PC-3 (cell line): ENCODE results near the gene MTPN. TPM values are rescaled to one million over a fixed set of nuclear protein-coding genes. Genes with fewer than 3 reads are reported as not detected.
A peak's percentile ranks its signal among the peaks of the same experiment; 100 is the strongest.

Experiments
- ATAC-seq: fragments of 200-7000 bp; cut with Tn5 transposase; 2 replicates; pipeline ENCODE4 v1.9.1; 2020; ENCODE audit warnings: mild to moderate bottlenecking, moderate library complexity
- BruUV-seq: library from RNA; stranded (reverse); fragments of 400-500 nt; replicated peaks from 2 replicates; lab custom pipeline; 2021; lab: Mats Ljungman, UMichigan
- CTCF ChIA-PET: fragments of 300-600 bp; sonication (Branson Sonifier 250); formaldehyde crosslinking; loops from one replicate; lab custom pipeline; 2022; ENCODE audit warnings: antibody characterized with exemption; lab: Charles Lee
- POLR2A ChIA-PET: fragments of 300-600 bp; sonication (Branson Sonifier 250); formaldehyde crosslinking; loops from one replicate; lab custom pipeline; 2022; ENCODE audit warnings: antibody characterized with exemption; ENCODE audit not compliant: unreplicated experiment; lab: Charles Lee
- DNase-seq: peaks from one replicate; pipeline ENCODE4 v3.0.0-alpha.2; 2015
- H2AFZ ChIP-seq: fragments of 300-600 bp; sonication (generic); 2 replicates; pipeline ENCODE4 v1.6.0; 2016; ENCODE audit warnings: antibody characterized with exemption, low read length
- H3F3A ChIP-seq: fragments of 300-600 bp; sonication (generic); one replicate; pipeline ENCODE4 v1.6.0; 2017; ENCODE audit warnings: antibody characterized with exemption, low read length, control low read depth, mild to moderate bottlenecking; ENCODE audit not compliant: unreplicated experiment
- H3K27ac ChIP-seq: fragments of 300-600 bp; sonication (generic); 2 replicates; pipeline ENCODE4 v1.5.1; 2016; ENCODE audit warnings: mild to moderate bottlenecking, low read length
- H3K27me3 ChIP-seq: fragments of 300-600 bp; sonication (generic); 2 replicates; pipeline ENCODE4 v1.6.1; 2016; ENCODE audit warnings: low read length, mixed read lengths
- H3K36me3 ChIP-seq: fragments of 300-600 bp; sonication (generic); 2 replicates; pipeline ENCODE4 v1.6.1; 2016; ENCODE audit warnings: low read depth, mixed run types, low read length, mixed read lengths
- H3K4me1 ChIP-seq: fragments of 300-600 bp; sonication (generic); 2 replicates; pipeline ENCODE4 v1.5.1; 2016; ENCODE audit warnings: low read length; ENCODE audit not compliant: insufficient read depth
- H3K4me2 ChIP-seq: fragments of 300-600 bp; sonication (generic); 2 replicates; pipeline ENCODE4 v1.6.0; 2016; ENCODE audit warnings: low read length
- H3K4me3 ChIP-seq: fragments of 300-600 bp; sonication (generic); 2 replicates; pipeline ENCODE4 v1.5.1; 2016; ENCODE audit warnings: mild to moderate bottlenecking, low read length, mixed read lengths
- H3K79me2 ChIP-seq: fragments of 300-600 bp; sonication (generic); 2 replicates; pipeline ENCODE4 v1.6.1; 2017; ENCODE audit warnings: low read length, mixed read lengths
- H3K9ac ChIP-seq: fragments of 300-600 bp; sonication (generic); 2 replicates; pipeline ENCODE4 v1.6.0; 2016; ENCODE audit warnings: mild to moderate bottlenecking, low read length
- H3K9me2 ChIP-seq: fragments of 300-600 bp; sonication (generic); replicated peaks from 2 replicates; pipeline ENCODE4 v1.6.1; 2016; ENCODE audit warnings: mixed run types, low read length, mixed read lengths
- H3K9me3 ChIP-seq: fragments of 300-600 bp; sonication (generic); 2 replicates; pipeline ENCODE4 v1.6.1; 2016; ENCODE audit warnings: low read length, mixed read lengths
- H4K20me1 ChIP-seq: fragments of 300-600 bp; sonication (generic); 2 replicates; pipeline ENCODE4 v1.6.1; 2016; ENCODE audit warnings: low read length, mixed read lengths
- EZH2 ChIP-seq: fragments of 300-600 bp; sonication (generic); IDR thresholded peaks from one replicate; pipeline ENCODE4 v1.6.1; 2017; ENCODE audit warnings: antibody characterized with exemption, mild to moderate bottlenecking, low read length; ENCODE audit not compliant: unreplicated experiment
- EZH2phosphoT487 ChIP-seq: fragments of 300-600 bp; sonication (generic); IDR thresholded peaks from 2 replicates; pipeline ENCODE4 v1.6.1; 2018; ENCODE audit warnings: mild to moderate bottlenecking, antibody characterized with exemption, low read length, borderline replicate concordance
- intact Hi-C: fragments of 100-400 bp; cut with micrococcal nuclease; formaldehyde crosslinking; loops from 2 replicates; pipeline ENCODE4 v1.9.0; 2023
- total RNA-seq: library from RNA; depleted of rRNA; stranded (reverse); fragments of >200 nt; gene quantifications from 2 replicates; pipeline ENCODE4 v1.2.3, GENCODE V29; 2014
- TF ChIP-seq, protein P1 (sequence below): fragments of 300-600 bp; sonication (generic); conservative IDR thresholded peaks from 2 replicates; pipeline ENCODE4 v1.5.1; 2017; ENCODE audit warnings: antibody characterized with exemption, low read depth, mild to moderate bottlenecking, low read length

The MTPN gene
- total RNA-seq, 1 experiment from 2014 or later, result 96.0 TPM

- no peak overlapping the region for H3K4me2 ChIP-seq
- ATAC-seq (no peak), DNase-seq (no peak)
- H4K20me1 ChIP-seq, result peaks cover 5% of the 10 kb centered on the region; the same call in 1 of the 2 replicates
- H3K9me2 ChIP-seq, result no peaks in the 10 kb centered on the region
- no peaks in the 10 kb centered on the region for H3K9me3 ChIP-seq
- no peak overlapping the region for H3K27ac ChIP-seq
- no peaks in the 10 kb centered on the region for H3K27me3 ChIP-seq
- H3K4me3 ChIP-seq, result no peak overlapping the region
- H3K36me3 ChIP-seq, result peaks cover 21% of the 10 kb centered on the region
- TF ChIP-seq EZH2phosphoT487 (no peak), EZH2 (no peak)
- TF ChIP-seq, protein P1, sequence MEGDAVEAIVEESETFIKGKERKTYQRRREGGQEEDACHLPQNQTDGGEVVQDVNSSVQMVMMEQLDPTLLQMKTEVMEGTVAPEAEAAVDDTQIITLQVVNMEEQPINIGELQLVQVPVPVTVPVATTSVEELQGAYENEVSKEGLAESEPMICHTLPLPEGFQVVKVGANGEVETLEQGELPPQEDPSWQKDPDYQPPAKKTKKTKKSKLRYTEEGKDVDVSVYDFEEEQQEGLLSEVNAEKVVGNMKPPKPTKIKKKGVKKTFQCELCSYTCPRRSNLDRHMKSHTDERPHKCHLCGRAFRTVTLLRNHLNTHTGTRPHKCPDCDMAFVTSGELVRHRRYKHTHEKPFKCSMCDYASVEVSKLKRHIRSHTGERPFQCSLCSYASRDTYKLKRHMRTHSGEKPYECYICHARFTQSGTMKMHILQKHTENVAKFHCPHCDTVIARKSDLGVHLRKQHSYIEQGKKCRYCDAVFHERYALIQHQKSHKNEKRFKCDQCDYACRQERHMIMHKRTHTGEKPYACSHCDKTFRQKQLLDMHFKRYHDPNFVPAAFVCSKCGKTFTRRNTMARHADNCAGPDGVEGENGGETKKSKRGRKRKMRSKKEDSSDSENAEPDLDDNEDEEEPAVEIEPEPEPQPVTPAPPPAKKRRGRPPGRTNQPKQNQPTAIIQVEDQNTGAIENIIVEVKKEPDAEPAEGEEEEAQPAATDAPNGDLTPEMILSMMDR, result no peak
- H3K4me1 ChIP-seq, result no peaks in the 10 kb centered on the region
- H2AFZ ChIP-seq, result no peak overlapping the region
- BruUV-seq, result no TSS peak
- H3K79me2 ChIP-seq, result peaks cover 26% of the 10 kb centered on the region
- no peaks in the 10 kb centered on the region for H3F3A ChIP-seq
- intact Hi-C loops, result no loop called here
- no peak overlapping the region for H3K9ac ChIP-seq
- CTCF ChIA-PET, result no interaction called here
- POLR2A ChIA-PET, result no interaction called here
Observed at GRCh38 chr7:135950972-135951371, 26.2 kb downstream of the MTPN start.

DNA sequence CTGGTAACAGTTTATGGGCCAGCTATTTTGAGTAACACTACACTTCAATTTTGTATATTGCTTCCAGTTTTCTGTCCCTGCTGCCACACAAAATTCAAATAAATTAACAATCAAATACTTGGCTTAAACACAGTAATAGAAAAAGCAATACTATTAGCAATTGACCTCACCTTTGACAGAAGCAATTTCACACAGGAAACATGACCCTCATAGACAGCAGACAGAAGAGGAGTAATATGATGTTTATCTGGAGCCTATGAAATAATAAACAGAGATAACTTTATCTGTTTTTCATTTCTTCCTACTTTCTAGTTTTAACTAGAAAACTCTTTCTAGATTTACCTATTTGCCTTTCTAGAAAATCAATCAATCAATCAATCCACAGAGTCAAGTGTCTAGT, 26.7 kb downstream of the MTPN start:
- peaks cover 21% of the 10 kb centered on the region for H3K79me2 ChIP-seq
- no peaks in the 10 kb centered on the region for H3K4me1 ChIP-seq
- TF ChIP-seq EZH2 (no peak), EZH2phosphoT487 (no peak)
- H3K27ac ChIP-seq, result no peak overlapping the region
- no peaks in the 10 kb centered on the region for H3K9me2 ChIP-seq
- no peaks in the 10 kb centered on the region for H3F3A ChIP-seq
- H3K9ac ChIP-seq, result no peak overlapping the region
- H3K9me3 ChIP-seq, result no peaks in the 10 kb centered on the region
- no peak overlapping the region for H3K4me3 ChIP-seq
- intact Hi-C loops, result no loop called here
- POLR2A ChIA-PET, result no interaction called here
- peaks cover 5% of the 10 kb centered on the region; the same call in 1 of the 2 replicates for H4K20me1 ChIP-seq
- CTCF ChIA-PET, result no interaction called here
- H3K4me2 ChIP-seq, result no peak overlapping the region
- no TSS peak for BruUV-seq
- H3K27me3 ChIP-seq, result no peaks in the 10 kb centered on the region
- ATAC-seq, result no peak
- peaks cover 21% of the 10 kb centered on the region for H3K36me3 ChIP-seq
- H2AFZ ChIP-seq, result no peak overlapping the region
- no peak for DNase-seq

DNA sequence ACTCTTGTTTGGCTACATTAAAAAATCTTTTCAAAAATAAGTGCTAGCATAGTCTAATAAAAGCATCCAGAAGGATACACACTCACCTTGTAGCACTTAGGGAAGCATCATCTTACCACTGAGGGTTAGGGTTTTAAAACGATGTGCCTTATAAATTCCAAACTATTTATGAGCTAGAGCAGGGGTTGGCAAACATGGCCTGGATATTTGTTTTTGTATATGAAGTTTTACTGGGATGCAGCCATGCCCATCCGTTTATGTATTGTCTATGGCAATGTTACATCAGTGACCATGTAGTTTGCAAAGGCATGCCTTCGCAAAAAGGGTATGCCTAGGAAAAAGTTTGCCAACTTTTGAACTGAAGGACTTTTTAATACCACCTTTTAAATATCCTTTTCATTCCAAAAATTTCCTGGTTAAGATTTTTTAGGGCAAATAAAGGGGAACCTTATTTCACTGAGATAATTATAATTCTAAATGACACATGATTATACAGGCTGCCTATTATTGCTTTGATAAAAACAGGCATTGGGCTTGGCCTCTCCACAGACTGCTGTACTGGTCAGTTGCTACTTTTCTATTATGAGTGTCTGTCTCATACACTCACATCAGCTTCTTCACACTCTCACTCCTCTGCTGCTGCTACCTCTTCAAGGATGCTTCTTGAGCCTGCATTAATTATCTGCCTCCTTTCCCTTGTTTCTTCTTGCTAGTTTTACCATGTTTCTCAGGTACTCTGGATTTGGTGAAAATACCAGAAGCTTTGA, 30.7 kb downstream of the MTPN start:
- Histone ChIP-seq H3K4me2 (no peak overlapping the region), H3K9me3 (no peaks in the 10 kb centered on the region), H3K36me3 (peaks cover 27% of the 10 kb centered on the region), H2AFZ (no peak overlapping the region), H3K4me1 (no peaks in the 10 kb centered on the region), H3K79me2 (peaks cover 9% of the 10 kb centered on the region; the same call in 1 of the 2 replicates), H3K4me3 (no peak overlapping the region), H3K9me2 (no peaks in the 10 kb centered on the region), H3F3A (no peaks in the 10 kb centered on the region), H4K20me1 (no peaks in the 10 kb centered on the region), H3K27me3 (no peaks in the 10 kb centered on the region), H3K27ac (no peak overlapping the region), H3K9ac (no peak overlapping the region)
- ATAC-seq (peak; percentile 82), DNase-seq (no peak)
- intact Hi-C loops, result no loop called here
- POLR2A ChIA-PET, result no interaction called here
- TF ChIP-seq EZH2phosphoT487 (no peak), EZH2 (no peak)
- TF ChIP-seq, protein P1, result no peak
- CTCF ChIA-PET, result interaction anchor here (0.5 kb wide), 1 partner anchor 284 kb away, joined by 3 read pairs; the partner anchor contains the start of gene STMP1
- no TSS peak for BruUV-seq
